Superior temporal gyrus (tissue), 1 donor: ENCODE measurements around the gene CUBN.

Source experiments
- DNase-seq: peaks from one replicate; pipeline ENCODE4 v3.0.0-alpha.2; 2016; ENCODE audit errors: extremely low spot score

Gene CUBN

DNA sequence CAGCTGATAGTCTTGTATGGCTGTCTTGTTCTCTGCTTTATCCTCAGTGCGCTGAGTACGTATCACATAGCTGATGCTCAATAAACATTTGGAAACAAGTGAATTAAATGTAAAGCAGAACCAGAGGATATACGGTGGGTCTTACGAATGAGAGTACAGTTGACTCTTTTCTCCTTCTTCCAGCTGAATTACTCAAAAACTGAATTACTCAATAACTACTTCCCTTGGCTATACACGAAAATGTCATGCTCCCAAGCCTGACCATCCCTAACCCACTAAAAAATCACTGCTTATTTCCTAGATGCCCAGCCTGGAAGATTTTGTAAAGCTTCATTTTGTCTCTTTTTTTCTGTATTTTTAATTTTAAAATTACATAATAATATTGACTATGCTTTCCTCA, 309.2 kb downstream of the CUBN start:
- no peak for DNase-seq

DNA sequence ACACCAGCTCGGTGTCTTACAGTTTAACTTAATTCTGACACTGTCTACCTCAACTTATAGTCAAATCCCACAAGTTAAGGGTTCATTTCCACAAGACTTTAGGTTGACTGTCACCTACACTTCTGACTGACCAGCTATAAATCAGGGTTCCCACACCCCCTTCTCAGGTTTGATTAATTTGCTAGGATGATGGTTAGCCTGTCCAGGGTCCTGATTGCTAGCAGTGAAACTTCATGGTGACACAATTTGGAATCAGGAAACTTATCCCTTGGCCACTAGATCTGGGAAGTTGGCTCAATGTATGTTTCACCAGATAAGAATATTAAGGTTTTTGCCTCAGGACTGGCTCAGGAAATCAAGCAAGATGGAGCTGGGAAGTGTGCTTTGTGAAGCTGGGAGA, 309.6 kb downstream of the CUBN start:
- DNase-seq = no peak

DNA sequence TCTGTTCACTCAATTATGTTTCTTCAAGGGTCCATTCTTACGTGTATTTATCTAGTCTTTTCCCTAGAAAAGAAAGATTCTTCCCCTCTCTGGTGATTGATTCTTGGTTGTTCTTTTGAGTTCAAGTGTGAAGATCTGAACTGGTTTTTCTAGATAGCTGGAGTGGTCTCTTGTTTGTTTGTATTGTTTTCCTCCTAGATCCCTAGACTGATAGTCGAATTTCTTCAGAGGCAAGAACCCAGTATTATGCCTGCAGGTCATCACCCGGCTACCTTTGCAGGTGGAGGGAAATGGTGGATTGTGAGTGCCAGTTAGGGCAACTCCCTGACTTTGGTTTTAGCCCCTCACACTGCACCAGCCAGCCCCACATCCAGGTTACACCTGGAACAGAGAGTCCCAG, 310.2 kb downstream of the CUBN start:
- DNase-seq = no peak

DNA sequence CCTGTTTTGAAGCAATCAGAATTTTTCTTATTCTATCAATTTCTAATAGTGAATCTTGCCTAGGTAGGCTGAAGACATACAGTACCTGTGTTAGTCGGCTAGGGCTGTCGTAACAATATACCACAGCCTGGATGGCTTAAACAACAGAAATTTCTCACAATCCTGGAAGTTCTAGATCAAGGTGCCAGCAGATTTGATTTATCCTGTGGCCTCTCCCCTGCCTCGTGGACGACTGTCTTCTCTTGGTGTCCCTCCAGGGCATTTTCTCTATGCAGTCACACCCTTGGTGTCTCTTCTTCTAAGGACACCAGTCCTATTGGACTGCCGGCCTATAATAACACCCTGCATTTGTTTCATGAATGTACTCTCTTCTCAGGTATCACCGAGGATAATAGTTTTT, 310.6 kb downstream of the CUBN start:
- no peak for DNase-seq

DNA sequence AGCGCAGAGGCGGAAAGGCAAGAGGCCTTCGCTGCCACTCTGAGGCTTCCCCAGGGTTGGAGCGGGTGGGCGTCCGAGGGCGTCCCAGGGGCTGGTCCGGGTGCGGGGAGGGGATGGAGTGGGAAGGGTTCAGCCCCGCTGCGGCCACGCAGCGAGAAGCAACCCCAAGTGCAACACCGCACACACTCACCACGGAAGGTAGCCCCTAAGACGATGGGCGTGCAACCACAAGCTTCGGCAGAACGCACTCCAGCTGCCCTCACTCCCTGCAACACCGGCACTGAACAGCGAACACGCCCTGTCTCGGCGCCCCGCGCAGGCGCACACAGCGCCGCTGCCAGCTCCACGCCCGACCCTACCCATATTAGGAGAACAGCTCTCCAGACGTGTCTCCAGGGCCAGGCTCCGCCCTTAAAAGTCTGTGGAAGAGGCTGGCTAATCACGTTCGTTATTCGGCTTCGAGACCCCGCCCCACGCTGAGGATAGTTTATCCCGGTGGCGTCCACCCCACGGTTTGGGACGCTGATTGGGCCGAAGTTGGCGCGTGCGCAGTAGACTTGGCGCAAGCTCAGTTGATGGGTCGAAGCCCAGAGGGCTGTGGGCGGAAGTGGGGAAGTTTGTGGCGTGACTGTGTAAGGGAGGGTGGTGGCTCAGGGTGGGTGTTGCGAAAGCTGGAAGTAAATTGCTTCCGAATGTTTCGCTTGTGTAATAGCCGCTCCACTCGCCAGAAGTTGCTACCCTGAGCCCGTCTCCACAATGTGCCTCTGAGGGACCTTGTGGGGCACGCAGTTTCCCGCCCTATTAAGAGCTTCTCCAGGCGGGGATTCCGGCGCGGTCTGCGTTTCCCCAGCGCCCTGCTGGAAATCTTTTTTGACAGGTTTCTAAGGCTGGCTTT, 312.2 kb downstream of the CUBN start, which contains the start of gene RSU1:
Gene RSU1 (minus strand): TSS at position 300 of the 895 bp plus-strand sequence. CDS start 343 bp downstream, outside the sequence.
- peak; percentile 100 for DNase-seq

DNA sequence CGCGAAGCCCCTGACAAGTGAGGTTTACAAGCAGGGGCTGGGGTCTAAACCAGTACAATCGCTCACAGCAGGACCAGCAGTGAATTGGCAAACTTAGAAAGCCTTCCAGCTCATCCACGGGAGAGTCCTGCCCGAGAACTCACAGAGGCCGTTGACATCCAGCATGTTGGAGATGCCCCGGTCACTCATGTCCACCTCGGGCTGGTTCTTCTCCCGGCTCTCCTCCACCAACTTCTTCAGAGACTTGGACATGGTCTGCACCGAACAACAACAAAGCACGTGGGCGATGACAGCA, 312.8 kb downstream of the CUBN start:
- no peak for DNase-seq

DNA sequence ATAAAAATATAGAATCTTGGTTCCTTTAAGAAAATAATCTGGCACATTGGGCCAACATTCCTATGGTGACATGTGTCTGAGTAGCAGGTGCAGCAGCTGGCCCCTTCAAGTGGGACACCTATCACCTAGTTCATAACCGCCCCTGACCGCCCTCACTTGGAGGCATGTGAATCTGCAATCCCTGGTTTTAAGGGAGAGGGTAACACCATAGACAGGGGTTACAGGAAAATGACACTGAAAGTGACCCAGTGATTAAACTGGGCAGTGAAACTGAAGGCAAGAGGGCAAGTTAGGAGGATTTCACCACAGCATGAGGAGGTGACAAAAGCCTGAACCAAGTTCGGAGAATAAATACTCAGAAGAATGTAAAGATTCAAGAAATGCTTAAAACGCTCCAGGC, 313.4 kb downstream of the CUBN start:
- no peak for DNase-seq

DNA sequence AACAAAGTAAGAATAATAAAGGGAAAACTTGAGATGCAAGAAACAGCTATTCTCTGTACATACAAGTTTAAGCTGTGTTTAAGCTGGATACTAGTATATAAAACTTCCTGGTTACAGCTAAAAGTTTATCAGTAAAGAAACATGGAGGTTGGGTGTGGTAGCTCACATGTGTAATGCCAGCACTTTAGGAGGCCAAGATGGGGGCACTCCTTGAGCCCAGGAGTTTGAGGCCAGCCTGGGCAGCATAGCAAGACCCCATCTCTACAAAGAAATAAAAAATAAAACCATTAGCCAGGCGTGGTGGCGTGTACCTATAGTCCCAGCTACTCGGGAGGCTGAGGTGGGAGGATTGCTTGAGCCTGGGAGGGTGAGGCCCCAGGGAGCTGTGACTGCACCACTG, 315.6 kb downstream of the CUBN start:
- DNase-seq = no peak

DNA sequence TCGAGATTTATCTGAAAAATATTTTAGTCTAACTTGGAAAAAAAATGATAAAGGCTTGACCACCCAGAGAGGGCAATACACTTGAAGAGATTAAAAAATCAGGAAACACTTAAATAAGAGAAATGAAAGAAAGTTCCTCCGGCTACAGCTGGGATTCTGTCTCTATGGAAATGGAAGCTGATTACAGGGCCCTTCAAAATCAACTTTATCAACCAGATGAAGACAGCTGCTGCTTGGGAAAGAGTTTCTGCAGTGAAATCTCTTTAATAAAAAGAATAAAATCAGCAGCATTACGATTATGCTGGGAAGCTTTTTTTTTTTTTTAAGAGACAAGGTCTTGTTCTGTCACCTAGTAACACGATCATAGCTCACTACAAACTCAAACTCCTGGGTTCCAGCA, 316.9 kb downstream of the CUBN start:
- DNase-seq = no peak

DNA sequence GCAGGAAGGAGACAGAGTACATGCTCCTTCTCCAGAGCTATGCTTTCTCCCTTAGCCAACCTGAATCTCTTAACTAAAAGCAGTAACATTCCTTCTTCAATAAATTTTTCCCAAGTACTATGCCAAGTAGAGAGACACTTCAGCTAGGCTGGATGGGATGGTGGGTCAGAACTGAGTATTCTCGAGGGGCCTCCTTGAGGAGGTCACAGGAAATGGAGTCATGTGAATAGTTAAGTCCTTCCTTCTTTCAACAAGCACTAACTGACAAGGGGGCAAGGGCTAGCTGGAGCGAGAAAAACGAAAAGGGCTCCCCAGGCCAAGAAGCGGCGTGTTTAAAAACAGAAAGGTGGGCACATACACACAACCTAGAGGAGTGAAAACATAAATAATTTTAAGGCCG, 317.8 kb downstream of the CUBN start:
- DNase-seq = no peak

DNA sequence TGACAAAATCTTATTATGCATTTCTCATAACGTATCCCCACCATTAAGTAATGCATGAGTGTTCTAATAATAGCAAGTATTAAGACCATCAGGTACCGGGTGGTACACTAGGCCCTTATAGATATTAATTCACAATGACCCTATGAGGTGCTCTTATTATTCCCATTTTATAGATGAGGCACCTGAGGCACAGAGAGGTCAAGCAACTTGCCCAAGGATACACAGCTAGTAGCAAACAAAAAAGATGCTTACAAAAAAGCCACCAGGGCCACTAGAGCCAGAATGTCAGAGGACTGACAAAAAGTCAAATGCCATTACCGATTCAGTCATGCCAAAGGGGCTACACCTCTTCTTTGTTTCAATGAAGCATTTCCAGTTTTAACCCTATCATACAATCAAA, 318.3 kb downstream of the CUBN start:
- DNase-seq = no peak

DNA sequence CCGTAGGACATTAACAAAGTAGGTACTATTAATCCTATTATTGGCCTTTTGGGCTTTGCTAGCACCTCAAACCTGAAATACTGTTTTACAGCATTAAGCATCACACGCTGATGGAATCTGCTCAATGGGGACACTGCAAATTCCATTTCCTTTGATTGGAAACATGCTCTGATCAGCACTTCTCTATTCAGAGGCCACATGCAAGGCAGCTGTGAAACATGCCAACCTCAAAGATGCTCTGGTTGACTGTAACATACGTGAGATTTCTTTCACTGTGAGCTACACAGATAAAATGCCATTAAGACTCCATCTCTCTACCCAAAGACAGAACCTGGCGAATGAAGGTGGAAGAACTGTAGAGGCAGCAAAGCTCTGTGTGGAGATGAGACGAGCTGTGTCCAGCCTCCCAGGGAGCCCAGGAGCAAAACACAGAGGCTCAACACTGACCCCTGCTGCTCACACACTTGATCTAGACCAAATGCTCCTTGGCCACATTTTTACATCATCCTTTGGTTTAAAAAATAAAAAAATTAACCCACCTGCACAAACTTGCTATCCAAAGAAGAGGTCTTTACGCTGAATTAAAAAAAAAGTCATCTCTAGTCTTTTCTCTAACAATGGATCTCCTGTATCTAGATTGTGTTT, 320.4 kb downstream of the CUBN start:
- DNase-seq = peak; percentile 64

DNA sequence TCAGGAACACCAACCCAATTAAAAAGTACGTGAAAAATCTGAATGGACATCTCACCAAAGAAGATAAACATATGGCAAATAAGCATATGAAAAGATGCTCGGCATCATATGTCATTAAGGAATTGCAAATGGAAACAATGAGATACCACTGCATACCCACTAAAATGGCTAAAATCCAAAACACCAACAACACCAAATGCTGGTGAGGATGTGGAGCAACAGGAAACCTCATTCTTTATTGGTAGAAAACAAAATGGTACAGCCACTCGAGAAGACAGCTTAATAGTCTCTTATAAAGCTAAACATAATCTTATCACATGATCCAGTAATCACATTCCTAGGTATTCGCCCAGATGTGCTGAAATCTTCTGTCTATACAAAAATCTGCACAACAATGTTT, 325.5 kb downstream of the CUBN start:
- no peak for DNase-seq

DNA sequence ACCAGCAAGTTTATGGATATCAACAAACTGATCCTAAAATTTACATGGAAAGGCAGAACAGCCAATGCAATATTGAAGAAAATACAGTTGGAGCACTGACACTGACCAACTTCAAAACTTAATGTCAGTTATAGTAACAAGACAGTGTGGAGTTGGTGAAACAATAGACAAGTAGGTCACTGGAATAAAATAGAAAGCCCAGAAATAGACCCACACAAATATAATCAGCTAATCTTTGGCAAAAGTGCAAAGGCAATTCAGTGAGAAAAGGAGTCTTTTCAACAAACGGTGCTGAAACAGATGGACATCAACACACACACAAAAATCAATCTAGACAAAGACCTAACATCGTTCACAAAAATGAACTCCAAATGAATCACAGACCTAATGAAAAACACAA, 326.1 kb downstream of the CUBN start:
- no peak for DNase-seq

DNA sequence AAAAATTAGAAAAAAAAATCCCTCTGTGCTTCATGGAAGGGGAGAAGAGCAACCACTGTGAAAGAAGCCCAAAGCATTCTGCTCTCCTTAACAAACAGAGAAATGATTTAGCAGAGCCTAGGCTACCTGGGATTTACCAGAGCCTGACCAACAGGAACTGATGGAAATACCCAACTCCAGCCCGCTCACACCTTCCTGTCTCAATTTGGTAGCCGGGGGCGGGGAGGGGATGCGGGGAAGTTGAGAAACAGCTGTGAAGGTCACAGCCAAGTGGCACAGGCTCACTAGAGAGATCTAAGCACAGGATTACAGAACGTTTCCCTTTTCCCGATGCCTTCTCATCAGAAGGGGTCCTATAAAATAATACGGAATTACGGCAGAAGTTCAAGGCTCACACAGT, 330.0 kb downstream of the CUBN start:
- DNase-seq = no peak

DNA sequence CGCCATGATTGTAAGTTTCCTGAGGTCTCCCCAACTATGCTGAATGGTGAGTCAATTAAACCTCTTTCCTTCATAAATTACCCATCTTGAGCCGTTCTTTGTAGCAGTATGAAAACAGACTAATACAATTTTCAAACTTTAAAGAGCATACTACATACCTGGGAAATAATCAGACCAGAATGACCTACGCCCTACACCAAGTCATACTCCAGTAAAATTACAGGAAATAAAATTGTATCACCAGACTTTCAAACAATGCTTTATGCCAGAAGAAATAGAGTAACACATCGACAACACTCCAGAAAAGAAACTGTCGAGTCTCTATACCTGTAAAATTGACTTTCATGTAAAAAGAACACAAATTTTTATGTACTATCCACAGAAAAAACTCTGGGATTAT, 331.0 kb downstream of the CUBN start:
- DNase-seq = no peak

DNA sequence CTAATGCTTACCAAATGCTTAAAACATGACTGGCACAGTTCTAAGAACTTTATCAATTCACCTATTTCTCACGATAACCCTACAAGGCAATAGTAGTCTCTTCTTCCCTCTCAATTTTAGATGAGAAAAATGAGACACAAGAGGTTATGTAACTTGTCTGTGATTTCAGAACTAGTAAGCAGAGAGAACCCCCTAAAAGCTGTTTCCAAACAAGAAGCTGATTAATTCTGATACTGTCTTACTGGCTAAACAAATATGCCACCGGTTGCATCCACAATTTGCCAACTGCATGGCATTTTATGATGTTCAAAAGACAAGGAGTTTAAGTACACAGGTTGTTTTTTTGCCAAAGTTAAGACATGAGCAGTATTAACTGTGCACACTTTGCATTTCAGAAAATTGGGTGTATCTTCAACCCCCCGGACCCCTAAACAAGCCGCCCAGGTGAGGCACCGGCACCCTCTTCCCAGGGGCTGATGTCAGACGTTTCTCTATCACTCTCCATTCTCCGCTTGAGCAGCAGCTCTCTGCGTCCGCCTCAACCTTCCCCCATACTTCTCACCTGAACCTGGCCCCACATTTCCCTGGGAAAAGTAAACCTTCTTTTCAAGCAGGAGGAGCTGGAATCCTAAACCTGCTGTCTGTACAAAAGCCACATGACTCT, 334.1 kb downstream of the CUBN start:
- no peak for DNase-seq

DNA sequence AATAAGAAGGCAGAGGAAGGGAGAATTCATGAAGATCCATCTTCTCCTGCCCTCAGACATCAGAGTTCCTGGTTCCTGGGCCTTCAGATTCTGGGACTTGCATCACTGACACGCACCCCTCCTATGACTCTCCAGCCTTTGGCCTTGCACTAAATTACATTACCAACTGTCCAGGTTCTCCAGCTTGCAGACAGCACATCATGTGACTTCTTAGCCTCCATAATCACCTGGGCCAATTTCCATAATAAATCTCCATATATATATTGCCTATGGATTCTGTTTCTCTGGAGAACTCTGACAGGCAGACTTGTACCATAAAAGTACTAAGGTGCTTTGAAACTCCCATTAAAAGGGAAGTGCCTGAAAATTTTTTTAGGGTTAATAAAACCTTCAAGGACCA, 335.6 kb downstream of the CUBN start:
- no peak for DNase-seq

DNA sequence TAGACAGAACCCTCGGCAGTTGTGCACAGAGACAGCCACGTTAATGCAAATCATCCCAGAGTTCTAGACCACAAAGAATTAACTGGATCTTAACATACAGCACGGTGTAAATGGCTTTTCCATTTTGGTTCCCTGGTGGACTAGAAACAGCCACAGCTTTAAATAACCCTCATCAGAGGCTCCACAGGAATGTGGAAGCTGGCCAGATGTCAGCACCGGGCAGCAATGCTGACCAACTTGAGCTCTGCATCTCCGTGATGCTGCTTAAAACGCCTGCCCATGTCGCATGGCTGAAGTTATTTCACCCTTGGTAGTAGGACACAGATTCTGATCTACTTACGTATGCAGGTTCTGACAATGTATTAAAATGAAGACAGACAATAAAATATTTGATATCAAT, 336.9 kb downstream of the CUBN start:
- DNase-seq = no peak

DNA sequence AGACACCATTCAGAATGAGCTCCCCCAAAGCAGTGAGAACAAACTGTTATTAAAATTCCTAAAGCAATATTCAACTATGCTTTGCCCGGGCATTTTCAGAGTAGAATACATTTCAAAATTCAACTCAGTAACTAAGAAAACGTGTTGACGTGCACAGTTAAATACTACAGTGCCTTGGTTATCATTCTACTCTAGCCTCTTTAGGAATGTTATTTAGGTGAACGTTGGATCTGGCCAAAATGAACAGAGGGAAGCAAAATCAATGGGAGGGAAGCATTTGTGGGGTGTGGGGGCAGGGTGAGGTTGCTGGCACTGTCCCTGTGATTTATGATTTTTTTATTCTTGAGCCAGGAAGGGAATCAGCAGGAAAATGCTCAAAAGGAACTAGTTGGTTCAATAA, 339.8 kb downstream of the CUBN start:
- DNase-seq = no peak

DNA sequence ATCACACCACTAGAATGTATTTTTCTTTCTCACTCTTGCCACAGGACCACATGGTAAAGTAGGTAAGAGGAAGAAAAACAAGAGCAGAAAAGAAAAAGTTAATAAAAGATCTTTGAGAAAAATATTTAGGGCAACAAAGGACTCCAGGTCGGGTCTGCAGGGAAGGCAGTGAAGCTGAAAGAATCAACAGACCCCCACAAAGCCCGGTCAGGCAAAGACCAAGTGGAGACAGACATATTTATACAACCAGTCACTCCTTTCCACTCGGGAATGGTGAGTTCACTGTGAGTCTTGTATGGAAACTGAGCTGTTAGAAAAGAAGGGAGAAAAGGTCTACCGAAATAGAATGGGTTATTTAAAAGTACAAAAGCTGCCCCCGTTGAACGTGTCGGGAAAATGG, 340.4 kb downstream of the CUBN start:
- DNase-seq = no peak

DNA sequence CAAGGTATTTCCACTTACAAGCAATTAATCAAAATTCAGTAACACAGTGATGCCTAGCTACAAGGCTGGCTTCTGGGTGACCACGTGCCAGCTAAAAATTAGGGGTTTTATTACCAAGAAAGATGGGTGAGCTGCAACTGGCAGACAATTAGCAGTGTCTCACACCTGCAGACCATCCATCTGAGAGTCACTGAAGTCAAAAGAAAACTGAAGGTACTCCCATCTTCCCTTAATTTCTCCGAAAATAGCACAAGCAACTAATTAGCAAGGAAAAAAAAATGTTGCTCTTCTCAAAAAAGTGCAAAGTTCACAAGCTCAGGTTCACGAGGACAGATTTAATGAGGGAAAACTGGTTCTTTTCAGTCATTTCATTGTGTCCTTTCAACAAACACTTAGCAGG, 340.8 kb downstream of the CUBN start:
- DNase-seq = no peak

DNA sequence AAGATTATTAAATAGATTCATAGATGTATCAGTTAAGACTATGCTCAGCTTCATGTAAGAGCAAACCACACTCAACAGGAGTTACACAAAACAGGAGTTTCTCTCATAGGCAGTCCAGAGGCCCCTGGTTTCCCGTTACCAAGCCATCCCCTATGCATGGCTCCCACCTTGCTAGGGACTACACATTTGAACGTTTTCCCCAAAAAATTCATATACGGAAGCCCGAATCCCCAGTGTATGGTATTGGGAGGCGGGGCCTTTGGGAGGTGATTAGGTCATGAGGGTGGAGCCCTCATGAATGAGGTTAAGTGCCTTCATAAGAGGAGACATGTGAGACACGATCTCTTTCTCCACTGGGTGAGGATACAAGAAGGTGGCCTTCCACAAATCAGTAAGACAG, 341.5 kb downstream of the CUBN start:
- no peak for DNase-seq
